Omental fat pad (tissue), 4 donors: ENCODE measurements around the gene SOWAHB. TPM values are rescaled to one million over a fixed set of nuclear protein-coding genes. Genes with fewer than 3 reads are reported as not detected.

Experiments
- ATAC-seq: fragments of 150-250 bp; one replicate; pipeline ENCODE4 v1.9.1; 2016; ENCODE audit warnings: mild to moderate bottlenecking, moderate library complexity; ENCODE audit not compliant: low FRiP score
- DNase-seq: peaks from one replicate; pipeline ENCODE4 v3.0.0-alpha.2; 2019; ENCODE audit warnings: low spot score
- CTCF ChIP-seq, 3 donors: fragments of 450-650 bp; IDR thresholded peaks; one replicate each; pipeline ENCODE4 v1.5.1; 2016 to 2017; ENCODE audit warnings: antibody characterized with exemption in 3 of 3, mild to moderate bottlenecking in 3 of 3, moderate library complexity in 2 of 3
- total RNA-seq, 4 donors: library from RNA; depleted of rRNA; stranded (reverse); fragments of >200 nt; gene quantifications; one replicate each; pipeline ENCODE4 v1.1.0, GENCODE V29; 2016

The SOWAHB gene
- total RNA-seq, 4 donors from 2014 or later, result 0.12 to 0.28 TPM; not detected in 2

- TF ChIP-seq CTCF (IDR thresholded peaks at IDR 0.05), result no peak
- no peak for DNase-seq
- no peak for ATAC-seq
These were observed 29.9 kb downstream of the SOWAHB start for GRCh38 chr4:76867880-76868655.

- no peak for DNase-seq
- no peak for ATAC-seq
- no peak for TF ChIP-seq CTCF (IDR thresholded peaks at IDR 0.05)
These were observed 30.6 kb downstream of the SOWAHB start for GRCh38 chr4:76867377-76867776.

GRCh38 chr4:76866641-76867040 lies 31.3 kb downstream of the SOWAHB start:
- TF ChIP-seq CTCF (IDR thresholded peaks at IDR 0.05), result no peak
- ATAC-seq (no peak), DNase-seq (no peak)

- no peak for DNase-seq
- no peak for TF ChIP-seq CTCF (IDR thresholded peaks at IDR 0.05)
- ATAC-seq, result no peak
These were observed 39.6 kb downstream of the SOWAHB start for GRCh38 chr4:76858319-76858718.

- ATAC-seq (no peak), DNase-seq (no peak)
- TF ChIP-seq CTCF (IDR thresholded peaks at IDR 0.05), result no peak
These were observed 40.9 kb downstream of the SOWAHB start for GRCh38 chr4:76857074-76857409.

- DNase-seq (no peak), ATAC-seq (no peak)
- TF ChIP-seq CTCF (IDR thresholded peaks at IDR 0.05), result no peak
These were observed 41.5 kb downstream of the SOWAHB start for GRCh38 chr4:76856243-76857073.
